GM19023 (cell line): ENCODE data around the gene GJA3.

ENCODE experiments used
- ATAC-seq: cut with Tn5 transposase; IDR thresholded peaks from one replicate; pipeline ENCODE4 v1.9.1; 2021; ENCODE audit warnings: mild to moderate bottlenecking, moderate library complexity; ENCODE audit not compliant: unreplicated experiment

GJA3 gene

GRCh38 chr13:20101467-20102316 lies 59.2 kb downstream of the GJA3 start:
- no peak for ATAC-seq

- no peak for ATAC-seq
These were observed 61.5 kb downstream of the GJA3 start for GRCh38 chr13:20099319-20099718.

DNA sequence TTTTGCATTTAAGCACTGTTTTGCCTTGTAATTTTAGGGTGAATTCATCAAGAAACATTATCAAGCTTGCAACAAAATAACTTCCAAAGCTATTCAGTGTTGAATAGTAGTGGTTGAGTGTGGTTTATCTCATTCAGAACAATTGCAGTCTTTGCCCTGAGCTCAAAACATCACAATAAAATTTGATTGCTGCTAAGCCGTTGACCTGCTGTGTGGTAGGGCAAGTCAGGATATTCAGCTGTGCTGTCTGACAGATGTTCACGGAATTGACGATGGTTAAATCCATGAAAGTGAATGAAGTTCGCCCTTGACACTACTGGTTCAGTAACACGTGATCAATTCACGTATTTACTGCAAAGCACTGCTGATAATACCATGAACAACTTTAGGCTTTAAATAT lies 66.9 kb downstream of the GJA3 start:
- ATAC-seq, result no peak

DNA sequence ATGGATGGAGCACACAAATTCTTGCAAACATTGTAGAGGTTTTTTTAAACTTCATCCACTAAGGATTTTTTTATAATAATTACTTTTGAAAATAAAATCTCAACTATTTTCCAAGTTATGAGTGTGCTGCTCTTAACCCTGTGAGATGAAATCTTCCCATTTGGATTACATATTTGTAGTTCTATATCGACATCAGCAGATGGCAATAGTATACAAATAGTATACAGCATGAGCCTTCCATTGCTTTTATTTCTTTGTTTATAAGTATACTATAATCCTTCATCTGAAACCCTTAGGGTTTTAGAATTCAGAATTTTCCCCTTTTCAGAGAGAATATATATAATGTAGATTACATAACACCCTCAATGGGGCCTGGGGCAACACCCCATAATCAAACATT lies 70.5 kb downstream of the GJA3 start:
- ATAC-seq, result no peak
